GM12865 (cell line): ENCODE measurements around the gene TRPV3.

Source experiments
- DNase-seq: peaks from one replicate; pipeline ENCODE4 v3.0.0; 2010; ENCODE audit warnings: low read depth
- H3K4me3 ChIP-seq: 2 replicates; pipeline ENCODE4 v1.5.1; 2011; ENCODE audit warnings: mild to moderate bottlenecking, low read depth, low read length, control low read depth
- CTCF ChIP-seq: IDR thresholded peaks from 2 replicates; pipeline ENCODE4 v1.5.1; 2011; ENCODE audit warnings: low read length, control low read depth, low read depth, inconsistent platforms; ENCODE audit not compliant: insufficient read depth; ENCODE audit errors: missing control alignments

TRPV3 gene

DNA sequence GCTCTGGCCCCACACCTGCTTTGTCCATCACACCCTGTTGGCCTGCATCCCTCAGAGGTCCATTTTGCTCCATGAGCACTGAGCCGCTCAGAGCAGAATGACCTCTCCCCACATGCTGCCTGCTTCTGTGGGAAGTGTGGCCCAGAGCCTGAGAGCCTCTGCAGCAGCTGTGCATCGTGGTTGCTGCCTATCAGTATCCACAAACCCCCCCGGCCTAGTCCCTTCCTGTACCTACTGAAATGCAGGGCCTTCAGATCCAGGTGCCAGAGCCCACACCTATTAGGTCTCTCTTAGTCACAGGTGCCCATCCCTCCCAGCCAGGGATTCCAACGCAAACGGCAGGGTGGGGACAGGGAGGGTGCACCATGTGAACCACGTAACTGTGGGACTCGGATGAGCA, 16.6 kb upstream of the TRPV3 start:
- DNase-seq = no peak
- no peak for TF ChIP-seq CTCF
- no peak overlapping the region for H3K4me3 ChIP-seq

GRCh38 chr17:3573246-3574100, 15.9 kb upstream of the TRPV3 start:
- no peak for DNase-seq
- TF ChIP-seq CTCF = no peak
- H3K4me3 ChIP-seq = no peak overlapping the region

GRCh38 chr17:3572231-3572630, 14.6 kb upstream of the TRPV3 start:
- H3K4me3 ChIP-seq = no peak overlapping the region
- TF ChIP-seq CTCF = no peak

DNA sequence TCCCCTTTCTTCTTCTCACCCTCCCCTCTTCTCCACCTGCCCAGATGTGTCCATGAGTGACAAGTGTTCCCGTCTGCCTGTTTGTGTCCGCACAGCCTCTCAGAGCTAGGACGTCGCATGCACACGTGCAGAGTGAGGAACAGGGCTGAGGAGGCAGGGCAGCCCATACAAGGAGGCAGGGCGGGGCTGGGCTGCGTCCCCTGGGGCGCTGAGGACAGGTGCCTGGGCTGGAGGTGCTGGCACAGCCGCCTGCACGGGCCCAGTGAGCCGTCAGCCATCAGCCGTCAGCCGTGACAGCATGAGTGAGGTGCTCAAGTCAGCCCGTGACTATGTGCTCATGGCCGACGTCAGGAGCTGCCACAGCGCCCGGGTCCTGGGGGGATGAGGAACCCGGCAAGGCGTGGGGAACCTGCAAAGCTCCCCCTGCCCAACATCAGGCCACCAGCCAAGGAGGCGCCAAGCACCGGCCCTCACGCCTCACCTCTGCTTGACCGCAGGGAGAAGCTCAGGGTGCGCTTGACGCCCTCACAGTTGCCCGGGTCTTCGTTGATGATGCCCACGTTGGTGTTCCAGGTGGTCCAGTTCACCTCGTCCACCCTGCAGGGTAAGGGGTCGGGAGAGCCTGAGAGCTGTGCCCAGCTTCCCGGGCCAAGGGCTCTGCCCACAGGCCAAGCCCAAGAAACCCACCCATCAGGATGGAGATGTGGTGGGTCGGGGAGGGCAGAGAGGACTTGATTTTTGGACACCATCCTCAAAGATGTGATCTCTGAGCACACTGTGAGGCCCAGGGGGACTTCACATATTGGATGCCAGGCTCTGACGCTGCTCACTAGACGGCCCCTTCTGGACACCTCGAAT, 13.7 kb upstream of the TRPV3 start:
- TF ChIP-seq CTCF = no peak
- H3K4me3 ChIP-seq = no peak overlapping the region
- DNase-seq = no peak

More at GRCh38 chr17:3572231-3572630, 14.6 kb upstream of the TRPV3 start:
- no peak for DNase-seq

GRCh38 chr17:3569534-3570137, 12.0 kb upstream of the TRPV3 start:
- TF ChIP-seq CTCF = no peak
- DNase-seq = no peak
- H3K4me3 ChIP-seq = no peak overlapping the region

GRCh38 chr17:3566551-3566950, 8.9 kb upstream of the TRPV3 start:
- no peak for DNase-seq
- no peak overlapping the region for H3K4me3 ChIP-seq
- TF ChIP-seq CTCF = no peak
